GM12865 (cell line): ENCODE data around the gene HJURP.

Experiments used
- DNase-seq: peaks from one replicate; pipeline ENCODE4 v3.0.0; 2010; ENCODE audit warnings: low read depth
- H3K4me3 ChIP-seq: 2 replicates; pipeline ENCODE4 v1.5.1; 2011; ENCODE audit warnings: mild to moderate bottlenecking, low read depth, low read length, control low read depth
- CTCF ChIP-seq: IDR thresholded peaks from 2 replicates; pipeline ENCODE4 v1.5.1; 2011; ENCODE audit warnings: low read length, control low read depth, low read depth, inconsistent platforms; ENCODE audit not compliant: insufficient read depth; ENCODE audit errors: missing control alignments

The HJURP gene

GRCh38 chr2:233819884-233820773 lies 34.2 kb downstream of the HJURP start:
- H3K4me3 ChIP-seq: no peak overlapping the region
- no peak for DNase-seq
- no peak for TF ChIP-seq CTCF

- DNase-seq: no peak
- no peak for TF ChIP-seq CTCF
- H3K4me3 ChIP-seq: no peak overlapping the region
Measured at GRCh38 chr2:233818639-233819621, 35.4 kb downstream of the HJURP start.

GRCh38 chr2:233817995-233818638 lies 36.2 kb downstream of the HJURP start:
- TF ChIP-seq CTCF: no peak
- H3K4me3 ChIP-seq: no peak overlapping the region
- no peak for DNase-seq

GRCh38 chr2:233817361-233817911 lies 36.9 kb downstream of the HJURP start:
- no peak for TF ChIP-seq CTCF
- H3K4me3 ChIP-seq: no peak overlapping the region
- no peak for DNase-seq

- H3K4me3 ChIP-seq: no peak overlapping the region
- TF ChIP-seq CTCF: no peak
- DNase-seq: no peak
Measured at GRCh38 chr2:233816771-233817170, 37.6 kb downstream of the HJURP start.

- DNase-seq: no peak
- no peak for TF ChIP-seq CTCF
- H3K4me3 ChIP-seq: no peak overlapping the region
Measured at GRCh38 chr2:233816334-233816733, 38.0 kb downstream of the HJURP start.
